GM06990 (cell line): ENCODE results near the gene RNF11.
A peak's percentile ranks its signal among the peaks of the same experiment; 100 is the strongest.
"Not testable (repeated sequence)": the region's sequence is repeated elsewhere in the genome, so short reads cannot be mapped to it uniquely, and the experiment has no call there.

ENCODE experiments used
- DNase-seq: peaks from one replicate; pipeline ENCODE4 v3.0.0-alpha.2; 2011; ENCODE audit not compliant: insufficient read length; ENCODE audit errors: extremely low read depth
- H3K27me3 ChIP-seq: replicated peaks from 2 replicates; pipeline ENCODE4 v1.6.0; 2011; ENCODE audit warnings: low read length; ENCODE audit not compliant: control insufficient read depth, insufficient read depth
- H3K36me3 ChIP-seq: 2 replicates; pipeline ENCODE4 v1.5.1; 2011; ENCODE audit warnings: low read length; ENCODE audit not compliant: control insufficient read depth, insufficient read depth
- H3K4me3 ChIP-seq: replicated peaks from 2 replicates; pipeline ENCODE4 v1.5.1; 2011; ENCODE audit warnings: low read depth, mild to moderate bottlenecking, control low read depth, low read length
- CTCF ChIP-seq: IDR thresholded peaks from 2 replicates; pipeline ENCODE4 v1.5.1; 2011; ENCODE audit warnings: low read length, control low read depth, mild to moderate bottlenecking, inconsistent platforms; ENCODE audit not compliant: insufficient read depth, poor library complexity, severe bottlenecking

Gene RNF11

DNA sequence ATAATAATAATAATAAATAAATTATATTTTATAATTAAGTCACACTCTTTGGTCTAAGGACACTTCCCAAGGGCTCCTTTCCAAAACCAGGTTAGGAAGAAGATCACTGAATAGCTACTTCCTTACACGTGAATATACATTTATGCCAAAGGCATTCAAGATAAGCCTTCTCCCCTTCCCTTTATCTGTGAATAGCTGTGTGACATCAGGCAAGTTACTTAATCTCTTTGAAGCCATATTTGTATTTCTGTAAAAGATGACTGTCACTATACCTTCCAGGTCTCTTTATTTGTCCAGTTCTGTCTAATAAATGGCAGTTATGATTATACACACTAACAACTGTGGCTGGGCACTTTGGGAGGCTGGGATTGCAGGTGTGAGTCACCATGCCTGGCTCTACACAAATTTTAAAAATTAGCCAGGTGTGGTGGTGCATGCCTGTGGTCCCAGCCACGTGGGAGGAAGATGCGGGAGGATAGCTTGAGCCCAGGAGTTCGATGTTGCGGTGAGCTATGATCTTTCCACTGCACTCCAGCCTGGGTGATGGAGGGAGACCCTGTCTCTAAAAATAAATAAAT, 5.5 kb upstream of the RNF11 start:
- no peaks in the 10 kb centered on the region for H3K36me3 ChIP-seq
- TF ChIP-seq CTCF: no peak
- H3K27me3 ChIP-seq: no peaks in the 10 kb centered on the region
- DNase-seq: no peak
- H3K4me3 ChIP-seq: no peak overlapping the region

DNA sequence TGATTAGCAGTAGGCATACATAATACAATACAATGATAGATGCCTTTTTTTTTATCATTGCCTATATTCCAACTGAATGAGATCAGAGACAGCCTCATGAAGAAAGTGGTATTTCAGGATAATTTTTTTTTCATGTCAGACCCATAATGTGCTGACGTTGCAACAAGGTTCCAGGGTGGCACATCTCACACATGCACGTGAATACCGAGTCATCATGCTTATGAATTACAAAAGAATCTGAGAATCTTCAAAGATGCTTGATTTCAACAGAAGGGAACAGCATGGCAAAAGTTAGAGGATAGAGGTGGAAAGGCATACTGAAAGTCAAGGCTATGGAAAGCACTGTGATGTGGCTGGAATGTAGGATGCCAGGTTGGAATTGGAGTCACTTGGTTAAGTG, 5.0 kb upstream of the RNF11 start:
- Histone ChIP-seq H3K4me3 (no peak overlapping the region), H3K36me3 (no peaks in the 10 kb centered on the region), H3K27me3 (no peaks in the 10 kb centered on the region)
- no peak for DNase-seq
- TF ChIP-seq CTCF: no peak

DNA sequence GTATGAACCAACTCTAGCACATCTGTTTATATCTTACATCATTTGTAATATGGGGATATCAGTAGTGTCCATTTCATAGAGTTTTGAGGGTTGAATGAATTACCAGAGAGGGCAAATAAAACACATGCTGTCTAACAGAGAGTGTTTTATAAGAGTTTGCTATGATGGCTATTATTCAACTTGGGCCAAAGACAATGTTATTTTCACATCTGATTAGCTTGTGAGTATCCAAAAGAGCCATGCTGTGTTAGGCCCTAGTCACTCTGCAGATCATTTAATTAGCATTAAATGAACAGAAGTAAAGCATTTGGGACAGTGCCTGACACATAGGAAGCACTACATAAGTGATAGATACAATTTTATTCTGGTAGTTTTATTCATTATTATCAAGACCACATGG, 4.2 kb upstream of the RNF11 start:
- no peak overlapping the region for H3K4me3 ChIP-seq
- H3K27me3 ChIP-seq: no peaks in the 10 kb centered on the region
- TF ChIP-seq CTCF: no peak
- no peaks in the 10 kb centered on the region for H3K36me3 ChIP-seq
- DNase-seq: no peak

GRCh38 chr1:51234236-51234635, 1.8 kb upstream of the RNF11 start:
- H3K36me3 ChIP-seq: not testable (repeated sequence)

DNA sequence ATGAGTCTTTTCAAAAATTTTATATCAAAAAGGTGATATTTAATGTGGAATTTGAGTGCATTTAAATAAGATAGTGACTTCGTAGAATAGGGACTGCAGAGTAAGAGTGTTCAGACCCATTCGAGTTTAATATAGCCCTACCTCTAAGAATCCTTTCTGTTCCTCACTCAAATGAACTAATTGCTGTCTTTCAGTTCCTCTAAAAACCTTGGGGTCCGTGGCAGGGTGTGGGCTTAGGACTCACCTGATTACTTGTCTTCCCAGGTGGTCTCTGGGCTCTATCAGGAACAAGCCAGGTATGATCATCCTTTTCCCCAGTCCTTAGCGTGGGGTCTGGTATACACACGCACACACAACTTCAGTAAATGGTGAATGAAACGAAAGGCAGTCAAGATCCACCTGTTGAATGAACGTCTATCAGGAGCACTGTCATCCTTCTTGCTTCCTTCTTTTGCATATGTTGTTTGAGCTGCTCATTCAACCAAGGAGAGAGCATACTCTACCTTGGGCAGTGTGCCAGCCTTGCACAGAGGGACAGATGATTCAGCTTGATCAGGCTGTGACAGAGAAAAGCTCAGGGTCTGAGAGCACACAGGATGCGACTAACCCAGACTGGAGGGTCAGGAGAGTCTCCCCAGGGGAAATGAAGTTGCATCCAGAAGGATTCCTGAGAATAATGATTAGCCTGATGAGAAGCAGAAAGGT, 1.2 kb upstream of the RNF11 start:
- no peak for TF ChIP-seq CTCF
- Histone ChIP-seq H3K4me3 (peak overlapping the region; percentile 51), H3K27me3 (no peaks in the 10 kb centered on the region), H3K36me3 (no peaks in the 10 kb centered on the region)
- DNase-seq: peak; percentile 79

More at GRCh38 chr1:51234236-51234635, 1.8 kb upstream of the RNF11 start:
- not testable (repeated sequence) for DNase-seq, H3K27me3 ChIP-seq
- H3K4me3 ChIP-seq: peak overlapping the region; percentile 51

- no peaks in the 10 kb centered on the region; the same call in 1 of the 2 replicates for H3K36me3 ChIP-seq
- TF ChIP-seq CTCF: no peak
- H3K27me3 ChIP-seq: no peaks in the 10 kb centered on the region
- H3K4me3 ChIP-seq: peak overlapping the region; percentile 94
- peak; percentile 53 for DNase-seq
These were observed 668 bp downstream of the RNF11 start for GRCh38 chr1:51236531-51237350.
